ENCODE results near the gene GADD45GIP1.

DNA sequence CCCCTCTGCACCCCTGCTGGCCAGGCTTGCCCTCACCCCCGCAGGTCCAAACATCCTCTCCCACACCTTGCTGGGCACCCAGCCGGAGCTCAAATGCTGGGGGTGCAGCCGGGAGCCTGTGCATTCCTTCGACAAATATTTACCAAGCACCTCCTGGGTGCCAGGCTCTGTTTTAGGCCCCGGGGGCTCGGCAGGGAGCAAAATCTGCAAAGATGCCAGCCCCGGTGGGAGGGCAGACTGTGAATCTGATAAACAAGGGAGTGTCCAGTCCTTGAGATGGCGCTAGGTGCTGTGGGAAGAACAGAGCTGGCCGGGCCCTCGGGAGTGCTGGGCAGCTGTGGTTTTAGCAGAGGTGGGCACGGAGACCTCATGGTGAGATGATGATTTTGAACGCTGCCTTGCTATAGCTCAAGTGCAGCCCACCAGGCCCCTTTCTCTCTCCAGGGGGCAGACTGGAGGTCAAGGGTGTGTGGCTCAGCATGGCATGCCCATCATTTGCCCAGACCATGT, 48.9 kb upstream of the GADD45GIP1 start:
- TF ChIP-seq, protein P1, sequence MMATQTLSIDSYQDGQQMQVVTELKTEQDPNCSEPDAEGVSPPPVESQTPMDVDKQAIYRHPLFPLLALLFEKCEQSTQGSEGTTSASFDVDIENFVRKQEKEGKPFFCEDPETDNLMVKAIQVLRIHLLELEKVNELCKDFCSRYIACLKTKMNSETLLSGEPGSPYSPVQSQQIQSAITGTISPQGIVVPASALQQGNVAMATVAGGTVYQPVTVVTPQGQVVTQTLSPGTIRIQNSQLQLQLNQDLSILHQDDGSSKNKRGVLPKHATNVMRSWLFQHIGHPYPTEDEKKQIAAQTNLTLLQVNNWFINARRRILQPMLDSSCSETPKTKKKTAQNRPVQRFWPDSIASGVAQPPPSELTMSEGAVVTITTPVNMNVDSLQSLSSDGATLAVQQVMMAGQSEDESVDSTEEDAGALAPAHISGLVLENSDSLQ (IDR thresholded peaks at IDR 0.05), result no peak
- TF ChIP-seq YY1 (IDR thresholded peaks at IDR 0.05; ENCODE audit: low read depth, low read length), result no peak
- TF ChIP-seq, protein P2, sequence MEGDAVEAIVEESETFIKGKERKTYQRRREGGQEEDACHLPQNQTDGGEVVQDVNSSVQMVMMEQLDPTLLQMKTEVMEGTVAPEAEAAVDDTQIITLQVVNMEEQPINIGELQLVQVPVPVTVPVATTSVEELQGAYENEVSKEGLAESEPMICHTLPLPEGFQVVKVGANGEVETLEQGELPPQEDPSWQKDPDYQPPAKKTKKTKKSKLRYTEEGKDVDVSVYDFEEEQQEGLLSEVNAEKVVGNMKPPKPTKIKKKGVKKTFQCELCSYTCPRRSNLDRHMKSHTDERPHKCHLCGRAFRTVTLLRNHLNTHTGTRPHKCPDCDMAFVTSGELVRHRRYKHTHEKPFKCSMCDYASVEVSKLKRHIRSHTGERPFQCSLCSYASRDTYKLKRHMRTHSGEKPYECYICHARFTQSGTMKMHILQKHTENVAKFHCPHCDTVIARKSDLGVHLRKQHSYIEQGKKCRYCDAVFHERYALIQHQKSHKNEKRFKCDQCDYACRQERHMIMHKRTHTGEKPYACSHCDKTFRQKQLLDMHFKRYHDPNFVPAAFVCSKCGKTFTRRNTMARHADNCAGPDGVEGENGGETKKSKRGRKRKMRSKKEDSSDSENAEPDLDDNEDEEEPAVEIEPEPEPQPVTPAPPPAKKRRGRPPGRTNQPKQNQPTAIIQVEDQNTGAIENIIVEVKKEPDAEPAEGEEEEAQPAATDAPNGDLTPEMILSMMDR (IDR thresholded peaks at IDR 0.05 in 2 of 3, conservative IDR thresholded peaks at IDR 0.05 in 1 of 3; ENCODE audit: control insufficient read depth in 2 of 3, extremely low read depth in 1 of 3, insufficient read depth in 1 of 3, low read depth in 3 of 3, low read length in 3 of 3), result no peak
- no peak for TF ChIP-seq GATAD2B (conservative IDR thresholded peaks at IDR 0.05; ENCODE audit: low read depth)
- TF ChIP-seq, protein P3, sequence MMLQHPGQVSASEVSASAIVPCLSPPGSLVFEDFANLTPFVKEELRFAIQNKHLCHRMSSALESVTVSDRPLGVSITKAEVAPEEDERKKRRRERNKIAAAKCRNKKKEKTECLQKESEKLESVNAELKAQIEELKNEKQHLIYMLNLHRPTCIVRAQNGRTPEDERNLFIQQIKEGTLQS (IDR thresholded peaks at IDR 0.05; ENCODE audit: borderline replicate concordance, extremely low read depth, low read depth, low read length), result no peak
- no peak for TF ChIP-seq STAT3 (IDR thresholded peaks at IDR 0.05; ENCODE audit: low read depth, low read length)
- no peak for TF ChIP-seq EP300 (IDR thresholded peaks at IDR 0.05; ENCODE audit: borderline replicate concordance in 1 of 2, control insufficient read depth in 1 of 2, low read depth in 2 of 2, low read length in 2 of 2)
- no peak for TF ChIP-seq ZZZ3 (IDR thresholded peaks at IDR 0.05; ENCODE audit: control insufficient read depth, insufficient read length, low read depth)
- TF ChIP-seq POLR2AphosphoS2 (IDR thresholded peaks at IDR 0.05; ENCODE audit: low read depth, low read length), result no peak
- TF ChIP-seq KAT2A (conservative IDR thresholded peaks at IDR 0.05; ENCODE audit: control insufficient read depth, low read depth, low read length), result no peak
- TF ChIP-seq, protein P4, sequence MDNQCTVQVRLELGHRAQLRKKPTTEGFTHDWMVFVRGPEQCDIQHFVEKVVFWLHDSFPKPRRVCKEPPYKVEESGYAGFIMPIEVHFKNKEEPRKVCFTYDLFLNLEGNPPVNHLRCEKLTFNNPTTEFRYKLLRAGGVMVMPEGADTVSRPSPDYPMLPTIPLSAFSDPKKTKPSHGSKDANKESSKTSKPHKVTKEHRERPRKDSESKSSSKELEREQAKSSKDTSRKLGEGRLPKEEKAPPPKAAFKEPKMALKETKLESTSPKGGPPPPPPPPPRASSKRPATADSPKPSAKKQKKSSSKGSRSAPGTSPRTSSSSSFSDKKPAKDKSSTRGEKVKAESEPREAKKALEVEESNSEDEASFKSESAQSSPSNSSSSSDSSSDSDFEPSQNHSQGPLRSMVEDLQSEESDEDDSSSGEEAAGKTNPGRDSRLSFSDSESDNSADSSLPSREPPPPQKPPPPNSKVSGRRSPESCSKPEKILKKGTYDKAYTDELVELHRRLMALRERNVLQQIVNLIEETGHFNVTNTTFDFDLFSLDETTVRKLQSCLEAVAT (IDR thresholded peaks at IDR 0.05), result no peak
- TF ChIP-seq EZH2 (IDR thresholded peaks at IDR 0.05; ENCODE audit: borderline replicate concordance, control insufficient read depth, low read depth, low read length), result no peak
- no peak for TF ChIP-seq ESRRA (IDR thresholded peaks at IDR 0.05; ENCODE audit: low read length)
- no peak for TF ChIP-seq SP1 (IDR thresholded peaks at IDR 0.05; ENCODE audit: low read depth, low read length)
